HL-60 (cell line): ENCODE results near the gene NR4A1.

ENCODE experiments used
- DNase-seq, 2 experiments: peaks; one replicate each; pipeline ENCODE4 v3.0.0-alpha.2; 2010 to 2020; ENCODE audit warnings: low read depth in 1 of 2, low spot score in 1 of 2
- H3K27ac ChIP-seq: fragments of 250-450 bp; sonication (Bioruptor Pico); replicated peaks from 2 replicates; pipeline ENCODE4 v1.5.1; 2020; ENCODE audit warnings: mild to moderate bottlenecking, moderate library complexity
- H3K27me3 ChIP-seq: fragments of 250-450 bp; sonication (Bioruptor Pico); 2 replicates; pipeline ENCODE4 v1.5.1; 2021; ENCODE audit warnings: mild to moderate bottlenecking, moderate library complexity; ENCODE audit not compliant: insufficient read depth, poor library complexity, severe bottlenecking
- H3K4me3 ChIP-seq: replicated peaks from 2 replicates; pipeline ENCODE4 v1.5.1; 2011; ENCODE audit warnings: mild to moderate bottlenecking, control low read depth, low read length; ENCODE audit not compliant: insufficient read depth
- CTCF ChIP-seq: IDR thresholded peaks from one replicate; pipeline ENCODE4 v1.5.1; 2011; ENCODE audit warnings: low read length, control low read depth, inconsistent platforms; ENCODE audit not compliant: insufficient read depth
- GABPA ChIP-seq: IDR thresholded peaks from 2 replicates; pipeline ENCODE4 v1.6.1; 2012; ENCODE audit warnings: low read depth
- POLR2AphosphoS5 ChIP-seq: IDR thresholded peaks from 2 replicates; pipeline ENCODE4 v1.6.1; 2012; ENCODE audit warnings: low read depth
- SPI1 ChIP-seq: IDR thresholded peaks from 2 replicates; pipeline ENCODE4 v1.6.1; 2012; ENCODE audit warnings: low read depth, mild to moderate bottlenecking, borderline replicate concordance
- TF ChIP-seq, protein P1 (sequence below): IDR thresholded peaks from 2 replicates; pipeline ENCODE4 v1.6.1; 2012; ENCODE audit warnings: low read depth; ENCODE audit not compliant: insufficient replicate concordance

NR4A1 gene

GRCh38 chr12:52084491-52085231 is 33.4 kb downstream of the NR4A1 start:
- H3K27ac ChIP-seq, result no peak overlapping the region
- no peak for DNase-seq
- no peak overlapping the region for H3K4me3 ChIP-seq
- TF ChIP-seq SPI1 (no peak), GABPA (no peak), CTCF (no peak), POLR2AphosphoS5 (no peak)
- TF ChIP-seq, protein P1, sequence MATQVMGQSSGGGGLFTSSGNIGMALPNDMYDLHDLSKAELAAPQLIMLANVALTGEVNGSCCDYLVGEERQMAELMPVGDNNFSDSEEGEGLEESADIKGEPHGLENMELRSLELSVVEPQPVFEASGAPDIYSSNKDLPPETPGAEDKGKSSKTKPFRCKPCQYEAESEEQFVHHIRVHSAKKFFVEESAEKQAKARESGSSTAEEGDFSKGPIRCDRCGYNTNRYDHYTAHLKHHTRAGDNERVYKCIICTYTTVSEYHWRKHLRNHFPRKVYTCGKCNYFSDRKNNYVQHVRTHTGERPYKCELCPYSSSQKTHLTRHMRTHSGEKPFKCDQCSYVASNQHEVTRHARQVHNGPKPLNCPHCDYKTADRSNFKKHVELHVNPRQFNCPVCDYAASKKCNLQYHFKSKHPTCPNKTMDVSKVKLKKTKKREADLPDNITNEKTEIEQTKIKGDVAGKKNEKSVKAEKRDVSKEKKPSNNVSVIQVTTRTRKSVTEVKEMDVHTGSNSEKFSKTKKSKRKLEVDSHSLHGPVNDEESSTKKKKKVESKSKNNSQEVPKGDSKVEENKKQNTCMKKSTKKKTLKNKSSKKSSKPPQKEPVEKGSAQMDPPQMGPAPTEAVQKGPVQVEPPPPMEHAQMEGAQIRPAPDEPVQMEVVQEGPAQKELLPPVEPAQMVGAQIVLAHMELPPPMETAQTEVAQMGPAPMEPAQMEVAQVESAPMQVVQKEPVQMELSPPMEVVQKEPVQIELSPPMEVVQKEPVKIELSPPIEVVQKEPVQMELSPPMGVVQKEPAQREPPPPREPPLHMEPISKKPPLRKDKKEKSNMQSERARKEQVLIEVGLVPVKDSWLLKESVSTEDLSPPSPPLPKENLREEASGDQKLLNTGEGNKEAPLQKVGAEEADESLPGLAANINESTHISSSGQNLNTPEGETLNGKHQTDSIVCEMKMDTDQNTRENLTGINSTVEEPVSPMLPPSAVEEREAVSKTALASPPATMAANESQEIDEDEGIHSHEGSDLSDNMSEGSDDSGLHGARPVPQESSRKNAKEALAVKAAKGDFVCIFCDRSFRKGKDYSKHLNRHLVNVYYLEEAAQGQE, result no peak
- peaks cover 7% of the 10 kb centered on the region for H3K27me3 ChIP-seq

DNA sequence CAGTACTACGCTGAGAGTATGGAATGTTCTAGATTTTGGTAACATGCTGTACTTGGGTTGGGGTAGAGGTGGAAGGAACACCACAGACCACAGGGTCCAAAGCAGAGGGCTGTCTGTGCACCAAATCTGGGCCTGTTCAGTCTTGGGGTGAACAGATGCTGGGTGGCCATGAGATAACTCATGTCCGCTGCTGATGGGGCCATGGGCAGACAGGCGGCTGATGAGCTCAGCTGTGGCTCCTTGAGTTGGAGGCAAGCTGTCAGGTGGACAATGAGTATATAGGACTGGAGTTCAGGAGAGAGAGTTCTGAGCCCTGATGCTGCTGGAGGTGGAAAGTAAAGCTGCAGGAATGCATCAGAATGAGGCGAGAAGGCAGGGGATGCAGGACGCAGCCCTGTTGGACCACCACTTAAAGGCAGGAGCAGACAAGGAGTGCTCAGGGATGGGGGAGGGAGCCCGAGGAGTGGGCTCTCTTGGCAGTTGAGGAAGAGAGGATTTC is 34.5 kb downstream of the NR4A1 start:
- TF ChIP-seq, protein P1, result no peak
- no peak for TF ChIP-seq CTCF
- no peak for TF ChIP-seq POLR2AphosphoS5
- no peak for TF ChIP-seq SPI1
- no peak for TF ChIP-seq GABPA
- Histone ChIP-seq H3K27ac (no peak overlapping the region), H3K27me3 (peaks cover 11% of the 10 kb centered on the region), H3K4me3 (no peak overlapping the region)
- DNase-seq, result no peak

DNA sequence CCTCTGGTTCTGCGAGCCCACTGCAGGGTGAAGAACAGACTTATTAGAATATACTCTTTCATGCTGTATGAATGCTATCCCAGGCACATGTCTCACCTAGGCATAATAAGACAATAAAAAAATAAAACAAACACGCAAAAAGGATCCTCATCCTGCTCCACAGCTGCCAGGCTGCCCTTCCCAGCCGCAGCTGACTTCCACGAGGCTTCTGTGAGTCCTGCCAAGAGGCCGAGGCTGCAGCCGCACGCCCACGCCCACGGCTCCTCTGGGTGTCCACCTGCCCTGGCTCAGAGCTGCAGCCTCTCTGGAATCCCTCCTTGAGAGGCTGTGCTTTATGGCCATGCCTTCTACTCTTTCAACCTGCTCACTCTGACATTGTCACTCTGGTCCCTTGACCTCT is 35.1 kb downstream of the NR4A1 start:
- peaks cover 11% of the 10 kb centered on the region for H3K27me3 ChIP-seq
- no peak for DNase-seq
- no peak for TF ChIP-seq POLR2AphosphoS5
- TF ChIP-seq, protein P1, result no peak
- TF ChIP-seq CTCF, result no peak
- TF ChIP-seq GABPA, result no peak
- TF ChIP-seq SPI1, result no peak

More for the DNA sequence above, 35.1 kb downstream of the NR4A1 start:
- H3K27ac ChIP-seq, result no peak overlapping the region
- no peak overlapping the region for H3K4me3 ChIP-seq
